ENCODE data around the gene DCAF11.

Gene DCAF11

DNA sequence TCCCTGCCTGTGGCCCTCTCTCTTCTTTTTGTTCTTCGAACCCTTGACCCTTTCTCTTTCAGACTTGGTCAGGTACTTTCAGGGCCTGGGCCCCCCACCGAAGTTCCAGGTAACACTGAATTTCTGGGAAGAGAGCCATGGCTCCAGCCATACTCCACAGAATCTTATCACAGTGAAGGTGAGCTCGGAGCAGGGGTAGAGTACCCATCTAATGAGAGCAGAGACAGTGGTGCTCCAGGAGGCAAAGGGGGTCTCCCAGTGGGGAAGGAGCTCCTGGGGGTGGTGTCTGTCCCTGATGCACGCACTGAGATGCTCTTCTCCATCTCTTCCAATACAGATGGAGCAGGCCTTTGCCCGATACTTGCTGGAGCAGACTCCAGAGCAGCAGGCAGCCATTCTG, 51.2 kb downstream of the DCAF11 start:
- in situ Hi-C loops (cut with MboI; ENCODE audit: low sequenced_read_pairs, unreplicated experiment): no loop called here
- DNase-seq (ENCODE audit: low spot score): no peak
- TF ChIP-seq CTCF (IDR thresholded peaks at IDR 0.05; ENCODE audit: borderline replicate concordance, control extremely low read depth, extremely low read depth, insufficient read depth, missing control alignments): no peak

GRCh38 chr14:24167469-24168114, 53.0 kb downstream of the DCAF11 start:
- no peak for TF ChIP-seq CTCF (IDR thresholded peaks at IDR 0.05; ENCODE audit: borderline replicate concordance, control extremely low read depth, extremely low read depth, insufficient read depth, missing control alignments)
- in situ Hi-C loops (cut with MboI; ENCODE audit: low sequenced_read_pairs, unreplicated experiment): no loop called here
- no peak for DNase-seq (ENCODE audit: low spot score)

- in situ Hi-C loops (cut with MboI; ENCODE audit: low sequenced_read_pairs, unreplicated experiment): no loop called here
- peak; percentile 96 for DNase-seq (ENCODE audit: low spot score)
- TF ChIP-seq CTCF (IDR thresholded peaks at IDR 0.05; ENCODE audit: borderline replicate concordance, control extremely low read depth, extremely low read depth, insufficient read depth, missing control alignments): no peak
These were observed 57.1 kb downstream of the DCAF11 start, which contains the start of gene REC8 for GRCh38 chr14:24171422-24172260. Gene REC8, plus strand, starts transcription at chr14:24172080. Its CDS starts 473 bp downstream, at chr14:24172553.

GRCh38 chr14:24172261-24172860, 57.8 kb downstream of the DCAF11 start:
- no peak for TF ChIP-seq CTCF (IDR thresholded peaks at IDR 0.05; ENCODE audit: borderline replicate concordance, control extremely low read depth, extremely low read depth, insufficient read depth, missing control alignments)
- no peak for DNase-seq (ENCODE audit: low spot score)
- in situ Hi-C loops (cut with MboI; ENCODE audit: low sequenced_read_pairs, unreplicated experiment): no loop called here

GRCh38 chr14:24172871-24173281, 58.3 kb downstream of the DCAF11 start:
- in situ Hi-C loops (cut with MboI; ENCODE audit: low sequenced_read_pairs, unreplicated experiment): no loop called here
- no peak for TF ChIP-seq CTCF (IDR thresholded peaks at IDR 0.05; ENCODE audit: borderline replicate concordance, control extremely low read depth, extremely low read depth, insufficient read depth, missing control alignments)
- no peak for DNase-seq (ENCODE audit: low spot score)

Measured in GM13976 (cell line).